Measurements from ENCODE around the gene PAX8.
"Not testable (repeated sequence)": the region's sequence is repeated elsewhere in the genome, so short reads cannot be mapped to it uniquely, and the experiment has no call there.

PAX8 gene

DNA sequence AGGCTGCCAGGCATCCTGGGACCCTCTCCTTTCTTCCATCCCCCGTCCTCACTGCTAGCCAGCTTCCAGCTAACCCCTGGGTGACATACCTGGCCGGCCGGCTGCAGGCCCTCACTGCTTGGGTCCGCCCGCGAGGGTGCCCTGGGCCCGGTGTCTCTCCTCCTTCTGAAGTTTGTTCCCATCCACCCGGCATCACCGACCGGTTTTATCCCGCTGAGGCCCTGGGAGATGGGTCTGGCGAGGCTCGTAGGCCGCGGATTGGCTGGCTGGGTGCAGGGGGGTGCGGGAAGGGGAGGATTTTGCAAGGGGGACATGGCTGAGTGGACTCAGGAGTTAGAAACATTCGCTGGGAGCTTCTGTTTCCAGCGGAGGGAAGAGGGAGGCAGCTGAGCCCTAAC, at the start of gene PAX8:
TSS of gene PAX8 (minus strand) at position 180 of the 398 bp plus-strand sequence. CDS start 527 bp downstream, outside the sequence.
- FAIRE-seq (no peak), DNase-seq (ENCODE audit: low spot score) (no peak)

DNA sequence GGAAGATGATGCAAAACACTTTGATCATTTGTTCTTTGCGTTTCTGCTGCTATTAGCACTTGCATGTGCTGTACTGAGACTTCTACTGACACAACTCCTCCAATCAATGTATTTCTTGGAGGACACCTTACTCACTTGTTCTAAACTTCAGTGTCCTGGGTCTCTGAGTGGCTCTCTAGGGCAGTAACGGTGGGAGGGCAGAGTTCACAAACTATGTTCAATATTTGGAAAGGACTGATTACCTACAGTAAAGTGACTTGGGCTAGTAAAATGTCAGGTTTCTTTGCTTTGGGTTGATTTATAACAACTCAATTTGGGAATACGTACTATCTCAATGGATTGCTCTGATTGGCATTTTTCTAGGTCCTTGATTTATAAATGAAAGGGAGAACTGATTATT, 49.3 kb upstream of the PAX8 start:
- FAIRE-seq (no peak), DNase-seq (ENCODE audit: low spot score) (no peak)

- DNase-seq (ENCODE audit: low spot score), result peak; percentile 15
Measured at GRCh38 chr2:113325161-113325731, 46.5 kb upstream of the PAX8 start.

DNA sequence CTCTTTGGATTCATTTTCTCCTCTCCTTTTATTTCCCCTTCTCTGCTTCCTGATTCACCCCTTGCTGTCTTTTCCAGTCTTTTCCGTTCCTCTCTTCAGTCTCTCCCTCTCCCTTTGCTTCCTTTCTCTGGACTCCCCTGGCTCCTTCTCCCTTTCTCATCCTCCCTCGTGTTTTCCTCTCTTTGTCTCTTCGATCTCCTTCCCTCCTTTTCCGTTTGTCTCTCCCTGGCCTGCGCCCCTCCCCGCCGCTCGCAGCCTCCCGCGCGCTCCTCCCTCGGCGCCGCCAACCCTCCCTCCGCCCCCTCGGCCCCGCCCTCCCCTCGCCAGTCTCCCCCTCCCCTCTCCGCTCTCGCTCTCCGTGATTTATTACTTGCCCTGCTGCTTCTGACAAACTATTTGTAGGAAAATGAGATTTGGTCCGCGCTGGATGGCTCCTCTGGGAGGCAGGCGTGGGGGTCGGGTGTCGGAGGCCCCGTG, 46.0 kb upstream of the PAX8 start:
- peak; percentile 96 for DNase-seq (ENCODE audit: low spot score)

More at GRCh38 chr2:113325161-113325731, 46.5 kb upstream of the PAX8 start:
- peak; percentile 74 for FAIRE-seq

GRCh38 chr2:113323129-113323528, 44.4 kb upstream of the PAX8 start:
- DNase-seq (ENCODE audit: low spot score), result not testable (repeated sequence)

More for the DNA sequence above, 46.0 kb upstream of the PAX8 start:
- peak; percentile 91 for FAIRE-seq

DNA sequence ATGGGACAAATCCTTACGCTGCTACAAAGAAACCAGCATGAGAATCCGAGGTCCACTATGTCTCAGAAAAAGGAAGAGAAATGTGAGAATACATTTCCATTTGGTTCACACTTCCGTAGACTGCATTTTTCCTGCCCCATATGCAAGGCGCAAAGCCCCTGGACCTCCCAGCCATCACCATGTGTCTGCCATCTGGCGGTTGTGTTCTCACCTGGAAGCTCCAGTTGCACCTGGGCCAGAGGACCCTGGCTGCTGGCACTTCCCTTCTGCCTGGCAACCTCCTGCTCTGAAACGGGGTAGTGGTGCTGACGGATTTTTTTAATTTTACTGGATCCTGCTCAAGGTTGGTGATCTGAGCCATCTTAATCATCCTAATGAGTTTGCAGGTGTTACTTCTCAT, 41.4 kb upstream of the PAX8 start:
- FAIRE-seq, result not testable (repeated sequence)

More at GRCh38 chr2:113323129-113323528, 44.4 kb upstream of the PAX8 start:
- FAIRE-seq, result not testable (repeated sequence)

GRCh38 chr2:113318941-113319340, 40.2 kb upstream of the PAX8 start:
- FAIRE-seq; DNase-seq (ENCODE audit: low spot score): not testable (repeated sequence)

More for the DNA sequence above, 41.4 kb upstream of the PAX8 start:
- not testable (repeated sequence) for DNase-seq (ENCODE audit: low spot score)

- no peak for DNase-seq (ENCODE audit: low spot score)
- FAIRE-seq, result peak; percentile 20
Measured at GRCh38 chr2:113316085-113316484, 37.4 kb upstream of the PAX8 start.

DNA sequence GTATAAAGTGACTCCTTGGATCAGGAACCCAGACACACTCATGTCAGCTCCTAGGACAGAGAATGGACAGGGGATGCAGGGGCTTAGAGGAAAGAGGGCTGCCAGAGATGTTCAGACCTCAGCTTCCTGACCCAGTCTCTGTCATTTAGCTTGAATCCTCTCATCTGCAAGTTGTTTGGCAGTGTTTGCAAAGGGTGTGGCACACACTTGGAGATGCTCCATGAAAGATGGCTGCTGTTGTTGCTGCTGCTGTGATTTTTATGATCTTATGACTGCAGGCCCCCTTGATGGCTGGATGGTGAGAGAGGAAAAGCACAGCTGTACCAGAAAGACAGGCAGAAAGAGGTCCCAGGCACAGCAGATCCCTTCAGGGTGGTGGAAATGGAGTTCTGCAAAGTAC, 35.9 kb upstream of the PAX8 start:
- FAIRE-seq; DNase-seq (ENCODE audit: low spot score): not testable (repeated sequence)

DNA sequence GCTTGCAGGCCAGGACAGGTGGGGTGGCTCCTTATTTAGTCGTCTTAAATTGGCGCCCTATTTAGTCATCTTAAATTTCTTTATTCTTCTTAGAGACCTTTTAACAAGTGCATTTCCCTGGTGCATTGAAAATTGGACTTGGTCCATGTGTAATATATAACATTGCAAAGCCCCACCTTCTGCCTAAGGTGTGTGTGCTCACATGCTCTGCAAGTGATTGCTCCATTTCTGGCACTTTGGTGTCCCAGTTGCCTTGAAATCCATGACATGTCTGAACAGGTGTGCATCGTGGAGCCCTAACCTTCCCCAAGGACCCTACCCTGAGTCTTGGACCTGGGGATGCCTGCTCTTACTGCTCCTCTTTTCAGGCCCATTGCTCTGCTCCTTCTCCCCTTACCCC, 35.5 kb upstream of the PAX8 start:
- DNase-seq (ENCODE audit: low spot score), result not testable (repeated sequence)

GRCh38 chr2:113311781-113312180, 33.1 kb upstream of the PAX8 start:
- FAIRE-seq; DNase-seq (ENCODE audit: low spot score): not testable (repeated sequence)

More for the DNA sequence above, 35.5 kb upstream of the PAX8 start:
- FAIRE-seq, result not testable (repeated sequence)

DNA sequence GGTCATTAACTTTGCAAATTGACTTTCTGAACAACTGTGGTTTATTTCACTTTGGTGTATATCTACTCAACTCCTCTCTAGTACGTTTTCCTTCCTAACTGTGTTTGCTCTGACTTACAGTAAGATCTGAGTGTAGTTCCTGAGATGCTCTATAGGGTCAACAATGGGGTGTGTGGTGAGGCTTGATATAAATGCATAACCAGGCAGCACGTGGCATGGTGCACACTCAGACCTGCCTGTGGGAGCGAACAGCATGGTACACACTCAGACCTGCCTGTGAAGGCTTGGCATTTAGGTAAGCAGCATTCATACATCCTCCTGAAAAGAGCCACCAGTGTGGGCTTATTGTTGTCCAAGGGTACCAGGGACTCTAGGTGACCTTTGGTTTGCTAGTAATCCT, 32.5 kb upstream of the PAX8 start:
- DNase-seq (ENCODE audit: low spot score), result not testable (repeated sequence)
- peak; percentile 27 for FAIRE-seq

- FAIRE-seq (no peak), DNase-seq (ENCODE audit: low spot score) (peak; percentile 21)
Measured at GRCh38 chr2:113309655-113310387, 31.1 kb upstream of the PAX8 start.

DNA sequence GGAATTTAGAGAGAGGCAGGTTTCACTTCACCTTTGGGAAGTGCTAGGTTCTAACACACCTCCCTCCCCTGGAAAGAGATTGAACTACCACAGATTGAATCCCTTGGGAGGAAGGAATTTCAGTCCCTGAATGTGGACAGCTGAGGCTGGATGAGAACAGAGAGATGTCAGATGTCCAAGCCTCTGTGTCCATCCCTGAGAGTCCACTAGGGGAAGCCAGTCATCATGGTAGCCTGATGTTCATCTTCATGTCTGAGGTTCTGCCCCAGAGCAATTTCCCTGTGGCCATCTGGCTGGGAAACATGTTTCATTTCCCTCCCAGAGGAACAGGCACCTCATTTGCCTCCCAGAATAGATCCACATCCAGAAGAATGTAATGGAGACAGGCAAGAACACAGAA, 30.1 kb upstream of the PAX8 start:
- peak; percentile 71 for FAIRE-seq
- DNase-seq (ENCODE audit: low spot score), result not testable (repeated sequence)

DNA sequence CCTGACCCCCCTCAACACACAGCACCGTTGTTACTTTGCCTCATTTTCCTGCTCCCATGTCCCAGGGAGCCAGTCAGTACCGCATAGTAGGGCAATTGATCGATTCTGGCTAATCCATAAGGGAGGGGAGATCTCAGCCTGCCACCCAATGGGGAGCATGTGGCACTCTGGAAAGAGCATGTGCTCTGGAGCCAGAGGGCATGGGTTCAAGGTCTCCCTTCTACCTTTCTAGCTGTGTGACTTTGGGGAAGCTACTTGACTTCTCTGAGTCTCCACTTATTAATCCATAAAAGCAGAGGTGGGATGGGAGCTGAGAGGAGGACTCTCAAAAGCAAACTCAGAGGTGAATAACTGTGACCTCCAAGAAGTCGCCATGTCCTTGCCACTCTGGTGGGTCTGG, 27.5 kb upstream of the PAX8 start:
- not testable (repeated sequence) for DNase-seq (ENCODE audit: low spot score); FAIRE-seq

GRCh38 chr2:113305749-113306148, 27.0 kb upstream of the PAX8 start:
- DNase-seq (ENCODE audit: low spot score), result not testable (repeated sequence)
- peak; percentile 56 for FAIRE-seq

DNA sequence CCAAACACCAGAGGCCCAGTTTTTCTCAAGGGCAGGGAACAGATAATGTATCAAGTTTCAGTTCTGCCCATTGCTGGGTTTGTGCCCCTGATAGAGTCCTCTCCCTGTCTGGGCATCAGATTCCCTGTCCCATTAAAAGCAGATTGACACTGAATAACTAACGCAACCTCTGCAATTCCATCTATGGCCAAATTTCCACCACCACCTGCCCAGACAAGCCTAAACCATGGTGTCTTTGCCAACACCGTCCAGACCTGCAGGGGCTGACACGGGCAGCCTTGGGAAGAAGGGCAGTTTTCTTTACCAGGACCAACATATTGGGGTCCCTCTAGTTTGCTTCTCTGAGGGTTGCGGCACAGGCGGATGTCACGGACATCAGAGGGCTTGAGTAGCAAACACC, 26.4 kb upstream of the PAX8 start:
- FAIRE-seq, result no peak
- no peak for DNase-seq (ENCODE audit: low spot score)

- DNase-seq (ENCODE audit: low spot score), result no peak
- no peak for FAIRE-seq
Measured at GRCh38 chr2:113304702-113305101, 26.0 kb upstream of the PAX8 start.

GRCh38 chr2:113302216-113302980, 23.7 kb upstream of the PAX8 start:
- DNase-seq (ENCODE audit: low spot score); FAIRE-seq: not testable (repeated sequence)

DNA sequence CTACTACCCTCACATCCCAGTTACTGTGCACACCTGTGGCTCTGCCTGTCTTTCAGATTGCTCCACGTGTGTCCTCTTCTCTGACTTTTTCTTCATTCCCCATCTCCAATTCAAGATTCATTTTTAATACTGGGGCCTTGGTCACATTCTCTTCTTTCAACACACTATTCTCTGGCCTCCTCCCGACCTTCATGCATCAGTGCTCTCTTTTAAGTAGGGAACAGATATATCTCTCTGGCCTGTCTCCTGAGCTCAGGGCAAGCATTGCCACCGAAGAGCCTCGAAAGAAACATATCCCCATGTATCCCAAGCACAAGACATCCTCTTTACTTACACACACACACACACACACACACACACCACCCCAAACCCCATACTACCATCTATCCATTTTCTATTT, 21.6 kb upstream of the PAX8 start:
- DNase-seq (ENCODE audit: low spot score), result no peak
- FAIRE-seq, result no peak

- DNase-seq (ENCODE audit: low spot score), result no peak
- FAIRE-seq, result no peak
Measured at GRCh38 chr2:113298176-113298575, 19.5 kb upstream of the PAX8 start.

- not testable (repeated sequence) for DNase-seq (ENCODE audit: low spot score); FAIRE-seq
Measured at GRCh38 chr2:113297590-113297989, 18.9 kb upstream of the PAX8 start.
